ENCODE measurements around the gene CELSR1.

DNA sequence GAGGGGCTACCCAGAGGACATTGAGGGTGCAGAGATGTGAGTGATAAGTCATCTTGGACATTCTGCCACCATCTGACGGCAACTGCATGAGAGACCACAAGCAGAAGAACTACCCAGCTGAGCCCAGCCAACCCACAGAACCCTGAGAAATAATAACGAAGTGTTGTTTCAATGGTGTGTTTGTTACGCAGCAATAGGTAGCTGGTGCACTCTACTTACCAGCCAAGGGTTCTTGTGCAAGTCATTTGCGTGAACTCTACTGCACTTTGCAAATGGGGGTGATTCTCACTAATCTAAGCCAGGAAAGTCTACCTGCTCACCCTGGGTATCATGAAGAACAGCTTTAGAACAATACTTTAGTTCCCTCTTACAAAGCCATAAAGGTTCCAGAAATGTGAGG is 15.8 kb upstream of the CELSR1 start:
- TF ChIP-seq POLR2A (IDR thresholded peaks at IDR 0.05; ENCODE audit: low read depth, low read length) (no peak), POLR2AphosphoS5 (IDR thresholded peaks at IDR 0.05; ENCODE audit: low read depth, low read length) (no peak), TAF1 (IDR thresholded peaks at IDR 0.05; ENCODE audit: borderline replicate concordance, low read depth, low read length) (no peak)

Data from GM12892 (cell line).